WTC11 (cell line): ENCODE measurements around the gene RALA.

Experiments
- NFYB ChIP-seq: sonication (generic); formaldehyde crosslinking; conservative IDR thresholded peaks from 2 replicates; pipeline ENCODE4 v1.8.0; 2022; ENCODE audit warnings: low read depth, missing genetic modification reagents
- NR2C2 ChIP-seq: sonication (generic); formaldehyde crosslinking; IDR thresholded peaks from 2 replicates; pipeline ENCODE4 v1.8.0; 2022; ENCODE audit warnings: mild to moderate bottlenecking, missing genetic modification reagents
- SMAD3 ChIP-seq: sonication (generic); formaldehyde crosslinking; IDR thresholded peaks from 2 replicates; pipeline ENCODE4 v1.8.0; 2022; ENCODE audit warnings: missing genetic modification reagents, mild to moderate bottlenecking, borderline replicate concordance
- ZNF423 ChIP-seq: fragments of 250-450 bp; sonication (Bioruptor Pico); IDR thresholded peaks from 2 replicates; pipeline ENCODE4 v2.1.2; 2022; ENCODE audit warnings: mild to moderate bottlenecking, moderate library complexity
- TF ChIP-seq, protein P1 (sequence below): sonication (generic); formaldehyde crosslinking; IDR thresholded peaks from 2 replicates; pipeline ENCODE4 v1.8.1; 2022; ENCODE audit warnings: missing genetic modification reagents, borderline replicate concordance
- TF ChIP-seq, protein P2 (sequence below): fragments of 200-600 bp; IDR thresholded peaks from 2 replicates; pipeline ENCODE4 v1.8.0; 2022; ENCODE audit warnings: antibody characterized with exemption
- TF ChIP-seq, protein P3 (sequence below): sonication (generic); formaldehyde crosslinking; IDR thresholded peaks from 2 replicates; pipeline ENCODE4 v1.8.1; 2023; ENCODE audit warnings: mild to moderate bottlenecking, missing genetic modification reagents, borderline replicate concordance
- TF ChIP-seq, protein P4 (sequence below): sonication (generic); formaldehyde crosslinking; IDR thresholded peaks from 2 replicates; pipeline ENCODE4 v1.8.0; 2022; ENCODE audit warnings: mild to moderate bottlenecking, missing genetic modification reagents

DNA sequence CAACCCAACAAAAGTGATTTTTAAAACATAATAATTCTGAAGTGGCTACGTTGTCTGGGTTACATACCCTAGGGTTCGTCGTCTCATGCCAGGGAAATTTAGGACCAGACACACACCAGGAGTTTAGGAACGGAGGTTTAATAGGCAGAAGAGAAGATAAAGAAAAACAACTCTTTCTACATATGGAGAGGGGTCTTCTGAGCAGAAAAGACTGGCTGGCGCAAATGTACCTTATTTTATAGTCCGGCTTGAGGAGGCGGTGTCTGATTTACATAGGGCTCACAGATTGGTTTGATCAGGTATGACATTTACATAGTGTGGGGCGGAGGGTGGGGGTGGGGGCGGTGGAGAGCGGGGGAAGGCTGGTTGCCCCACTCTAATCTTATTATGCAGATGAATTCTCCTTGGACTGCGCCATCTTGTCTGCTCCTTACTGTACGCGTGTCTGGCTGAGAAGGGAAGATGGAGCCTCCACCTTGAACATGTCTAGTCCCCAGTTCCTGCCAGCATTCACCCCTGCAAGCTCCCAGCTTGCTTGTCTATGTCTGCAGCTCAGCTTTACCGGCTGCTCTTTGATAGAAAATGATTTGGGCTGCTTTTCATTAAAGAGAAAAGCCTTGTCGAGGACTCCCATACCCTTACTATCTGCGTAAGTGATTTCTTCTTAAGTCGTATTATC is 98.7 kb downstream of the RALA start:
- TF ChIP-seq, protein P1, sequence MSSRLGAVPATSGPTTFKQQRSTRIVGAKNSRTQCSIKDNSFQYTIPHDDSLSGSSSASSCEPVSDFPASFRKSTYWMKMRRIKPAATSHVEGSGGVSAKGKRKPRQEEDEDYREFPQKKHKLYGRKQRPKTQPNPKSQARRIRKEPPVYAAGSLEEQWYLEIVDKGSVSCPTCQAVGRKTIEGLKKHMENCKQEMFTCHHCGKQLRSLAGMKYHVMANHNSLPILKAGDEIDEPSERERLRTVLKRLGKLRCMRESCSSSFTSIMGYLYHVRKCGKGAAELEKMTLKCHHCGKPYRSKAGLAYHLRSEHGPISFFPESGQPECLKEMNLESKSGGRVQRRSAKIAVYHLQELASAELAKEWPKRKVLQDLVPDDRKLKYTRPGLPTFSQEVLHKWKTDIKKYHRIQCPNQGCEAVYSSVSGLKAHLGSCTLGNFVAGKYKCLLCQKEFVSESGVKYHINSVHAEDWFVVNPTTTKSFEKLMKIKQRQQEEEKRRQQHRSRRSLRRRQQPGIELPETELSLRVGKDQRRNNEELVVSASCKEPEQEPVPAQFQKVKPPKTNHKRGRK = no peak
- TF ChIP-seq, protein P2, sequence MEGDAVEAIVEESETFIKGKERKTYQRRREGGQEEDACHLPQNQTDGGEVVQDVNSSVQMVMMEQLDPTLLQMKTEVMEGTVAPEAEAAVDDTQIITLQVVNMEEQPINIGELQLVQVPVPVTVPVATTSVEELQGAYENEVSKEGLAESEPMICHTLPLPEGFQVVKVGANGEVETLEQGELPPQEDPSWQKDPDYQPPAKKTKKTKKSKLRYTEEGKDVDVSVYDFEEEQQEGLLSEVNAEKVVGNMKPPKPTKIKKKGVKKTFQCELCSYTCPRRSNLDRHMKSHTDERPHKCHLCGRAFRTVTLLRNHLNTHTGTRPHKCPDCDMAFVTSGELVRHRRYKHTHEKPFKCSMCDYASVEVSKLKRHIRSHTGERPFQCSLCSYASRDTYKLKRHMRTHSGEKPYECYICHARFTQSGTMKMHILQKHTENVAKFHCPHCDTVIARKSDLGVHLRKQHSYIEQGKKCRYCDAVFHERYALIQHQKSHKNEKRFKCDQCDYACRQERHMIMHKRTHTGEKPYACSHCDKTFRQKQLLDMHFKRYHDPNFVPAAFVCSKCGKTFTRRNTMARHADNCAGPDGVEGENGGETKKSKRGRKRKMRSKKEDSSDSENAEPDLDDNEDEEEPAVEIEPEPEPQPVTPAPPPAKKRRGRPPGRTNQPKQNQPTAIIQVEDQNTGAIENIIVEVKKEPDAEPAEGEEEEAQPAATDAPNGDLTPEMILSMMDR = no peak
- TF ChIP-seq, protein P3, sequence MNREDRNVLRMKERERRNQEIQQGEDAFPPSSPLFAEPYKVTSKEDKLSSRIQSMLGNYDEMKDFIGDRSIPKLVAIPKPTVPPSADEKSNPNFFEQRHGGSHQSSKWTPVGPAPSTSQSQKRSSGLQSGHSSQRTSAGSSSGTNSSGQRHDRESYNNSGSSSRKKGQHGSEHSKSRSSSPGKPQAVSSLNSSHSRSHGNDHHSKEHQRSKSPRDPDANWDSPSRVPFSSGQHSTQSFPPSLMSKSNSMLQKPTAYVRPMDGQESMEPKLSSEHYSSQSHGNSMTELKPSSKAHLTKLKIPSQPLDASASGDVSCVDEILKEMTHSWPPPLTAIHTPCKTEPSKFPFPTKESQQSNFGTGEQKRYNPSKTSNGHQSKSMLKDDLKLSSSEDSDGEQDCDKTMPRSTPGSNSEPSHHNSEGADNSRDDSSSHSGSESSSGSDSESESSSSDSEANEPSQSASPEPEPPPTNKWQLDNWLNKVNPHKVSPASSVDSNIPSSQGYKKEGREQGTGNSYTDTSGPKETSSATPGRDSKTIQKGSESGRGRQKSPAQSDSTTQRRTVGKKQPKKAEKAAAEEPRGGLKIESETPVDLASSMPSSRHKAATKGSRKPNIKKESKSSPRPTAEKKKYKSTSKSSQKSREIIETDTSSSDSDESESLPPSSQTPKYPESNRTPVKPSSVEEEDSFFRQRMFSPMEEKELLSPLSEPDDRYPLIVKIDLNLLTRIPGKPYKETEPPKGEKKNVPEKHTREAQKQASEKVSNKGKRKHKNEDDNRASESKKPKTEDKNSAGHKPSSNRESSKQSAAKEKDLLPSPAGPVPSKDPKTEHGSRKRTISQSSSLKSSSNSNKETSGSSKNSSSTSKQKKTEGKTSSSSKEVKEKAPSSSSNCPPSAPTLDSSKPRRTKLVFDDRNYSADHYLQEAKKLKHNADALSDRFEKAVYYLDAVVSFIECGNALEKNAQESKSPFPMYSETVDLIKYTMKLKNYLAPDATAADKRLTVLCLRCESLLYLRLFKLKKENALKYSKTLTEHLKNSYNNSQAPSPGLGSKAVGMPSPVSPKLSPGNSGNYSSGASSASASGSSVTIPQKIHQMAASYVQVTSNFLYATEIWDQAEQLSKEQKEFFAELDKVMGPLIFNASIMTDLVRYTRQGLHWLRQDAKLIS (CRISPR knock-in tag) = no peak
- TF ChIP-seq ZNF423 = no peak
- no peak for TF ChIP-seq NR2C2 (CRISPR knock-in tag)
- TF ChIP-seq SMAD3 = no peak
- TF ChIP-seq, protein P4, sequence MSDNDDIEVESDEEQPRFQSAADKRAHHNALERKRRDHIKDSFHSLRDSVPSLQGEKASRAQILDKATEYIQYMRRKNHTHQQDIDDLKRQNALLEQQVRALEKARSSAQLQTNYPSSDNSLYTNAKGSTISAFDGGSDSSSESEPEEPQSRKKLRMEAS (CRISPR knock-in tag) = no peak
- no peak for TF ChIP-seq NFYB
